LHCN-M2 (cell line): ENCODE measurements around the gene HOMER2. TPM values are rescaled to one million over a fixed set of nuclear protein-coding genes. Genes with fewer than 3 reads are reported as not detected.

ENCODE experiments used
- DNase-seq: peaks from one replicate; pipeline ENCODE4 v3.0.0-alpha.2; 2012; ENCODE audit warnings: low read depth
- total RNA-seq: library from RNA; depleted of rRNA; stranded (reverse); fragments of >200 nt; gene quantifications from 2 replicates; pipeline ENCODE4 v1.2.3, GENCODE V29; 2014; rRNA removed

Gene HOMER2
- total RNA-seq, 1 experiment from 2014 or later, result 23.7 TPM

DNA sequence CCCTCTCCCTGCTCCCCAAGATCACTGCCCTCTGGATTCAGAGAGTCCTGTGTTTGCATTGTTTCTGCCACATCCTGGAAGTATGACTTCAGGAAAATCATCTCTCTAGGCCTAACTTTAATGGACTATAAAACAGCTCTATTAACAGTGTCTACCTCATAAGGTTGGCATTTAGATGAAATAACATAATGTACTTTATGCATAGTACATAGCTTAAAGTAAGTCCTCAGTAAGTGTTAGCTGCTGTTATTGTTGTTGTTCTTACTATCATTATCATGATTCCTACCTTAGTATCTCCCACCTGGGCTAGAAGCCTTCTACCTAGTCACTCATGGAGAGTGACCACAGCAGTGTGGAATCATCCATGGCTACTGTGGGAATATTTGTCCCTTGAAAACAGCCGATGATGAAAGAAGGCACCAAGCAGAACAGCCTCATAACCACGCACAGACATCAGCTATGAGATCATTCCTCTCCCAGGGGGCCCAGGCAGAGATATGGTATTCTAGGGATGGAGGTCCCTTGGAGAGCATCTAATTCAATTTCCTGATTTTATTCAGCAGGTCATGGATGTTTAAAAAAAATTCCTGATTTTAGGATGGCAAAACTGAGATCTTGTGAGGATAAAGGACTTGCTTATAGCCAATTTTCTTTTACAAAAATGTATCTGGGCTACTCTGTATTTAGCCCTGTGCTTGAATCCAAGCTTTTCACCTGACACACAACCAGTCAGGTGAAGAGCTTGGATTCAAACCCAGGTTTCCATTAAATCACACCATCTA is 148.5 kb downstream of the HOMER2 start:
- DNase-seq, result peak; percentile 44

DNA sequence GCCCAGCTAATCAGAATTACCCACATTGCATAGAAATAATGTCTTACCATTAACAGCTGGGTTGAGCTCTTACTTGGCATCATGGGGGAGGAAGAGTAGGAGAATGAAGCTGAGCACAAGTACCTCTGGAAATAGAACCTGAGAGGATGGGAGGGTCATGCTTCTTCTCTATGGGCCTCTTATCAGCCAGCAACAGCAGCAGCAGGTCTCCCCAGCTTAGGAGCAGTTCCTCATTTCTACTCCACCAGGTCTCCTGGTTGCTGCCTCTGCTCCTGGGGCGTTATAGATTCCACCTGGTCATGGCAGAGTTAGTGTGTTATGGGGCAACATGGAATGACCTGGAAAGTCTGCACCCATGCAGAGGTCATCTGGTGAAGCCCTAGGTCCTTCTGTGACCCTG is 150.0 kb downstream of the HOMER2 start:
- DNase-seq, result no peak

DNA sequence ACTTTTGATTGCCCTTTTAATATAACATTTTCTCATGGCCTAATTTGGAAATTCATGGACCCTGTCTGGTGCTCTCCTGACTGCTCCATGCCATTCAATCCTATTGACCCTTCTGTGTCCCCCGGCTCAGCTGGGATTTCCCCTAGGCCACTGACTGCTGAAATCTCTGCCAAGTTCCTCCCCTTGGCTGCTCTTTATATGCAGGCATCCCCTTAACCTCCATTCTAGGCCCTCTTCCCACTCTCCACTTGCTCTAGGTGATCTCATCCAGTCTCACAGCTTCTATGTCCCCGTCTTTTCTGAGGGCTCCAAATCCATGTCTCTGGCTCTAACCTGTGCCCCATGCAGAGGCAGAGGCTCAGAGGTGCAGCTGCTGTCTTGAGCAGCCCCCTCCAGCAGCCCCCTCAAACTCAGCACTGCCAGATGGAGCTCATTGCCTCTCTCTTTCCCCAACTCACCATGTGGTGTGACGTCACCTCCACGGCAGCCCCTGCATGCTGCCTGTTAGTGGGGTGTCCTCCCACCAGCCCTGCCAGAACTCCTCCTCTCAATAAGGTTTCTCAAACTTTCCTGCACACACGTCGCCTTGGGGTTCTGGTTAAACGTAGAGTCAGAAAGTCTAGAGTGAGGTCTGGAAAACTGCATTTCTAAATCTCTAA is 153.2 kb downstream of the HOMER2 start:
- no peak for DNase-seq

Other genes with a start within 250 kb of the HOMER2 start
- 0.40 and 0.45 TPM in 2 replicates for gene AP3B2, start 242.8 kb downstream of the HOMER2 start, total RNA-seq
- gene FSD2, start 146.7 kb downstream of the HOMER2 start, total RNA-seq, result not detected in 2 replicates
- 4.2 and 5.3 TPM in 2 replicates for gene WHAMM, start 143.1 kb downstream of the HOMER2 start, total RNA-seq
- gene RAMAC, start 33.5 kb upstream of the HOMER2 start, total RNA-seq, result 22.3 and 28.6 TPM in 2 replicates
- 5.8 and 16.1 TPM in 2 replicates for gene C15orf40, start 58.9 kb upstream of the HOMER2 start, total RNA-seq
- gene BTBD1, start 114.5 kb upstream of the HOMER2 start, total RNA-seq, result 139 and 154 TPM in 2 replicates
- not detected in 2 replicates for gene TM6SF1, start 154.9 kb upstream of the HOMER2 start, total RNA-seq